ENCODE measurements around the gene EOLA2. TPM values are rescaled to one million over a fixed set of nuclear protein-coding genes. Genes with fewer than 3 reads are reported as not detected.
"Not testable (repeated sequence)": the region's sequence is repeated elsewhere in the genome, so short reads cannot be mapped to it uniquely, and the experiment has no call there.

Gene EOLA2
- total RNA-seq, 1 experiment from 2014 or later = 27.8 TPM

DNA sequence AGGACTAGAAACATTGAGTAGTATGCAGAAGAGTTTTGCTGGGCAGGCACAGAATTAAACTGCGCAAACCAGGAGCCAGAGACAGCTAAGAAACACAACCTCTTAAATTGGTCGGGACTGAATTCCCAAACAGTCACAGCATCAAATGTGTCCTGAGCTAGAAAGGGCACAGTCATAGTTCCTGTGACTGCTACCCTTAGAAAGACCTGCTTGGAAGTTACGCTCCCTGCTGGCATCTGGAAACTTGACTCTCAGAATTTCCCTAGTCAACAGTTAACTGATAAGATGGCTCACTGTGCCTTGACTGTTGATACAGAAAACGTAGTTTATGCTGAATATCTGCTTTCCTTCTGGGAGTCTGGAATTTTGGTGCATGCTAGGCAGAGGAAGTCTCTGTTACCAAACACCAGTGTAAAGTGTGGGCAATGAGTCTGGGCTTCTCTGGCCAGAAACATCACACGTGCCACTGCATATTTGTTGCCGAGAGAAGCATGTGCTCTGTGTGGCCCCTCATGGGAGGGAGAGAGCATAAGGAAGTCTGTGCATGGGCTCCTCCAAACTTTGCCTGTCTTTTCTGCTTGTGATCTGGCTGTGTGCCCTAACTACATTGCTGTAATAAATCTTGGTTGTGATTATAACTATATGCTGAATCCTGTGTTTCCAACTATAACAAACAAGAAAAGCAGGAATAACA, 11.6 kb upstream of the EOLA2 start:
- TF ChIP-seq EZH2 (IDR thresholded peaks at IDR 0.05; ENCODE audit: borderline replicate concordance, low read depth, low read length, poor library complexity, severe bottlenecking) = no peak
- TF ChIP-seq, protein P1, sequence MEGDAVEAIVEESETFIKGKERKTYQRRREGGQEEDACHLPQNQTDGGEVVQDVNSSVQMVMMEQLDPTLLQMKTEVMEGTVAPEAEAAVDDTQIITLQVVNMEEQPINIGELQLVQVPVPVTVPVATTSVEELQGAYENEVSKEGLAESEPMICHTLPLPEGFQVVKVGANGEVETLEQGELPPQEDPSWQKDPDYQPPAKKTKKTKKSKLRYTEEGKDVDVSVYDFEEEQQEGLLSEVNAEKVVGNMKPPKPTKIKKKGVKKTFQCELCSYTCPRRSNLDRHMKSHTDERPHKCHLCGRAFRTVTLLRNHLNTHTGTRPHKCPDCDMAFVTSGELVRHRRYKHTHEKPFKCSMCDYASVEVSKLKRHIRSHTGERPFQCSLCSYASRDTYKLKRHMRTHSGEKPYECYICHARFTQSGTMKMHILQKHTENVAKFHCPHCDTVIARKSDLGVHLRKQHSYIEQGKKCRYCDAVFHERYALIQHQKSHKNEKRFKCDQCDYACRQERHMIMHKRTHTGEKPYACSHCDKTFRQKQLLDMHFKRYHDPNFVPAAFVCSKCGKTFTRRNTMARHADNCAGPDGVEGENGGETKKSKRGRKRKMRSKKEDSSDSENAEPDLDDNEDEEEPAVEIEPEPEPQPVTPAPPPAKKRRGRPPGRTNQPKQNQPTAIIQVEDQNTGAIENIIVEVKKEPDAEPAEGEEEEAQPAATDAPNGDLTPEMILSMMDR (conservative IDR thresholded peaks at IDR 0.05; ENCODE audit: low read depth, low read length) = no peak
- intact Hi-C loops (cut with micrococcal nuclease; ENCODE audit: unreplicated experiment) = no loop called here
- no TSS peak for BruUV-seq (replicated peaks)
- DNase-seq (ENCODE audit: low spot score) = no peak
- Histone ChIP-seq H3K4me3 (ENCODE audit: low read depth, low read length, poor library complexity, severe bottlenecking) (no peak overlapping the region), H3K9me3 (ENCODE audit: low read depth, low read length, poor library complexity, severe bottlenecking) (no peaks in the 10 kb centered on the region), H3K27ac (ENCODE audit: low read depth, low read length, poor library complexity, severe bottlenecking) (no peak overlapping the region), H3K36me3 (ENCODE audit: insufficient read depth, low read length, poor library complexity, severe bottlenecking) (no peaks in the 10 kb centered on the region), H3K4me1 (ENCODE audit: insufficient read depth, low read length, poor library complexity, severe bottlenecking) (no peaks in the 10 kb centered on the region), H3K27me3 (replicated peaks; ENCODE audit: insufficient read depth, low read depth, low read length, poor library complexity) (no peaks in the 10 kb centered on the region)
- CTCF ChIA-PET = interaction anchor here (0.6 to 0.7 kb wide), 2 partner anchors 742 to 744 kb away, joined by 3 read pairs; partner anchors contain the start of gene MTMR1
- POLR2A ChIA-PET (ENCODE audit: low non-redundant PET) = no interaction called here

GRCh38 chrX:149948016-149948415, 9.7 kb upstream of the EOLA2 start:
- DNase-seq (ENCODE audit: low spot score) = no peak
- TF ChIP-seq, protein P1 (conservative IDR thresholded peaks at IDR 0.05; ENCODE audit: low read depth, low read length) = no peak
- no peak for TF ChIP-seq EZH2 (IDR thresholded peaks at IDR 0.05; ENCODE audit: borderline replicate concordance, low read depth, low read length, poor library complexity, severe bottlenecking)
- Histone ChIP-seq H3K4me3 (ENCODE audit: low read depth, low read length, poor library complexity, severe bottlenecking) (no peak overlapping the region), H3K9me3 (ENCODE audit: low read depth, low read length, poor library complexity, severe bottlenecking) (no peaks in the 10 kb centered on the region), H3K27ac (ENCODE audit: low read depth, low read length, poor library complexity, severe bottlenecking) (no peak overlapping the region), H3K27me3 (replicated peaks; ENCODE audit: insufficient read depth, low read depth, low read length, poor library complexity) (no peaks in the 10 kb centered on the region), H3K36me3 (ENCODE audit: insufficient read depth, low read length, poor library complexity, severe bottlenecking) (no peaks in the 10 kb centered on the region), H3K4me1 (ENCODE audit: insufficient read depth, low read length, poor library complexity, severe bottlenecking) (no peaks in the 10 kb centered on the region)
- no TSS peak for BruUV-seq (replicated peaks)
- intact Hi-C loops (cut with micrococcal nuclease; ENCODE audit: unreplicated experiment) = no loop called here
- ChIA-PET POLR2A (ENCODE audit: low non-redundant PET) (no interaction called here), CTCF (no interaction called here)

DNA sequence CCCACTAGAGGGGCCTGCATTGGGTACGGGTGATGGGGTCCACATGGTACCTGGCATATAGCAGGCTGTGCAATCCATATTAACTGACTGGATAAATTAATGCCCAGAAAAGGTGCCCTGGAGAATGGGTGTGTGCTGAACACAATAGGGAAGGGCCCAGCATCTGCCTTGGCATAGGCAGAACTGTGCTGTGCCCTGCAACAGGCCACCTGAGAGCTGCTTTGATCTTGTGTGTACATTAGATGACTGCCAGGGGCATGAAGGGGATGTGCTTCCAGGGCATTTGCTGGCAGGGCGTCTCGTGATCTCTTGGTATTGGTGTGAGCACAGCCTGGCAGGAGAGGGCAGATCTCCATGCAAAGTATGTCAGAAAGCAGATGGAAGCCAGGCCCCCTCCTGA, 8.6 kb upstream of the EOLA2 start:
- H3K27me3 ChIP-seq (replicated peaks; ENCODE audit: insufficient read depth, low read depth, low read length, poor library complexity); CTCF ChIA-PET; H3K4me1 ChIP-seq (ENCODE audit: insufficient read depth, low read length, poor library complexity, severe bottlenecking); intact Hi-C loops (cut with micrococcal nuclease; ENCODE audit: unreplicated experiment); POLR2A ChIA-PET (ENCODE audit: low non-redundant PET); BruUV-seq (replicated peaks); H3K27ac ChIP-seq (ENCODE audit: low read depth, low read length, poor library complexity, severe bottlenecking); H3K4me3 ChIP-seq (ENCODE audit: low read depth, low read length, poor library complexity, severe bottlenecking); DNase-seq (ENCODE audit: low spot score); H3K36me3 ChIP-seq (ENCODE audit: insufficient read depth, low read length, poor library complexity, severe bottlenecking); H3K9me3 ChIP-seq (ENCODE audit: low read depth, low read length, poor library complexity, severe bottlenecking): not testable (repeated sequence)

DNA sequence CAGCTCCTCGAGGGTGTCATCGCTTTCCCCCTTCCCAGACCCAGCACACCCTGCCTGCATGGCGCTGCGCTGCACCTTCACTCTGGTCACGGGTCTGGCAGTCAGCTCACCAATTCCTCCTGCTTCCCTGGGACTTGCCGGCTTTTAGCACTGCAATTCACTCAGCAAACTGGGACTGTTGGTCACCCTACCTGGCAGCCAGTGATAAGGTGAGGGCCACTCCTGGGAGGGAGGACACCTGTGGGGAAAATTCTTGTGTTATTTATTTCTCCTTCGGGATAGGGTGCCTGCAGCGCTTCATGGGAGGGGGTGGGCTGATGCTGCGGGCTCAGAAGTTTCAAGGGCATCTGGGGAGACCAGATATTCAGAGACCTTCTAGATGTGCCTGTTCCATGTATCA, 7.5 kb upstream of the EOLA2 start:
- H3K4me3 ChIP-seq (ENCODE audit: low read depth, low read length, poor library complexity, severe bottlenecking); H3K4me1 ChIP-seq (ENCODE audit: insufficient read depth, low read length, poor library complexity, severe bottlenecking); POLR2A ChIA-PET (ENCODE audit: low non-redundant PET); BruUV-seq (replicated peaks); H3K36me3 ChIP-seq (ENCODE audit: insufficient read depth, low read length, poor library complexity, severe bottlenecking); DNase-seq (ENCODE audit: low spot score); intact Hi-C loops (cut with micrococcal nuclease; ENCODE audit: unreplicated experiment); H3K27me3 ChIP-seq (replicated peaks; ENCODE audit: insufficient read depth, low read depth, low read length, poor library complexity); CTCF ChIA-PET; H3K9me3 ChIP-seq (ENCODE audit: low read depth, low read length, poor library complexity, severe bottlenecking); H3K27ac ChIP-seq (ENCODE audit: low read depth, low read length, poor library complexity, severe bottlenecking): not testable (repeated sequence)

- intact Hi-C loops (cut with micrococcal nuclease; ENCODE audit: unreplicated experiment); H3K27me3 ChIP-seq (replicated peaks; ENCODE audit: insufficient read depth, low read depth, low read length, poor library complexity); BruUV-seq (replicated peaks); H3K27ac ChIP-seq (ENCODE audit: low read depth, low read length, poor library complexity, severe bottlenecking); DNase-seq (ENCODE audit: low spot score); CTCF ChIA-PET; H3K4me1 ChIP-seq (ENCODE audit: insufficient read depth, low read length, poor library complexity, severe bottlenecking); H3K9me3 ChIP-seq (ENCODE audit: low read depth, low read length, poor library complexity, severe bottlenecking); H3K4me3 ChIP-seq (ENCODE audit: low read depth, low read length, poor library complexity, severe bottlenecking); H3K36me3 ChIP-seq (ENCODE audit: insufficient read depth, low read length, poor library complexity, severe bottlenecking); POLR2A ChIA-PET (ENCODE audit: low non-redundant PET): not testable (repeated sequence)
These were observed 6.9 kb upstream of the EOLA2 start for GRCh38 chrX:149945087-149945670.

Measured in A673 (cell line).